Neural cell (in vitro differentiated cells): ENCODE data around the gene ATF6B. TPM values are rescaled to one million over a fixed set of nuclear protein-coding genes. Genes with fewer than 3 reads are reported as not detected.
"Not testable (repeated sequence)": the region's sequence is repeated elsewhere in the genome, so short reads cannot be mapped to it uniquely, and the experiment has no call there.

Source experiments
- H2AFZ ChIP-seq: fragments of 200-600, 300-800 bp; sonication (generic), shearing (Covaris generic); 2 replicates; pipeline ENCODE4 v1.6.0; 2014; ENCODE audit warnings: low read depth, mild to moderate bottlenecking, antibody characterized with exemption, low read length, moderate library complexity
- H3F3A ChIP-seq: fragments of 200-600 bp; shearing (Covaris generic); 2 replicates; pipeline ENCODE4 v1.6.1; 2016; ENCODE audit warnings: mild to moderate bottlenecking, moderate library complexity, mixed read lengths, antibody characterized with exemption, low read length; ENCODE audit not compliant: insufficient read depth, poor library complexity, severe bottlenecking
- H3K27ac ChIP-seq: fragments of 200-600, 300-800 bp; sonication (generic), shearing (Covaris generic); 2 replicates; pipeline ENCODE4 v1.5.1; 2014; ENCODE audit warnings: mild to moderate bottlenecking, low read length, moderate library complexity
- H3K27me3 ChIP-seq: fragments of 300-800, 200-600 bp; sonication (generic), shearing (Covaris generic); 2 replicates; pipeline ENCODE4 v1.6.0; 2014; ENCODE audit warnings: mild to moderate bottlenecking, low read depth, low read length, moderate library complexity; ENCODE audit not compliant: insufficient read depth
- H3K36me3 ChIP-seq: fragments of 300-800, 200-600 bp; sonication (generic), shearing (Covaris generic); 2 replicates; pipeline ENCODE4 v1.5.1; 2014; ENCODE audit warnings: mild to moderate bottlenecking, antibody characterized with exemption, low read length, moderate library complexity; ENCODE audit not compliant: insufficient read depth
- H3K4me2 ChIP-seq: fragments of 300-800, 200-600 bp; sonication (generic), shearing (Covaris generic); 2 replicates; pipeline ENCODE4 v1.6.0; 2014; ENCODE audit warnings: mild to moderate bottlenecking, low read length
- H3K4me3 ChIP-seq: fragments of 300-800, 200-600 bp; sonication (generic), shearing (Covaris generic); 2 replicates; pipeline ENCODE4 v1.5.1; 2014; ENCODE audit warnings: mild to moderate bottlenecking, low read length, moderate library complexity
- H3K79me2 ChIP-seq: fragments of 200-600 bp; shearing (Covaris generic); replicated peaks from 2 replicates; pipeline ENCODE4 v1.6.0; 2014; ENCODE audit warnings: mild to moderate bottlenecking, low read length, moderate library complexity; ENCODE audit not compliant: insufficient read depth
- H3K9ac ChIP-seq: fragments of 300-800, 200-600 bp; sonication (generic), shearing (Covaris generic); 2 replicates; pipeline ENCODE4 v1.6.1; 2016; ENCODE audit warnings: mild to moderate bottlenecking, low read length, mixed read lengths
- H3K9me2 ChIP-seq: fragments of 200-600 bp; shearing (Covaris generic); 2 replicates; pipeline ENCODE4 v1.6.1; 2016; ENCODE audit warnings: mild to moderate bottlenecking, low read length, mixed read lengths; ENCODE audit not compliant: insufficient read depth
- H3K9me3 ChIP-seq: fragments of 200-600, 300-800 bp; sonication (generic), shearing (Covaris generic); 2 replicates; pipeline ENCODE4 v1.6.1; 2016; ENCODE audit warnings: mild to moderate bottlenecking, mixed run types, low read length, moderate library complexity, mixed read lengths
- H4K20me1 ChIP-seq: fragments of 200-600 bp; shearing (Covaris generic); 2 replicates; pipeline ENCODE4 v1.6.1; 2016; ENCODE audit warnings: mild to moderate bottlenecking, mixed run types; ENCODE audit not compliant: insufficient read depth
- EP300 ChIP-seq: fragments of 450-650 bp; conservative IDR thresholded peaks from 2 replicates; pipeline ENCODE4 v1.6.1; 2014; ENCODE audit warnings: antibody characterized with exemption, mild to moderate bottlenecking, moderate library complexity; ENCODE audit not compliant: poor library complexity, severe bottlenecking
- EZH2 ChIP-seq: fragments of 200-600, 300-800 bp; shearing (Covaris generic), sonication (generic); IDR thresholded peaks from 2 replicates; pipeline ENCODE4 v1.6.1; 2014; ENCODE audit warnings: antibody characterized with exemption, low read length, borderline replicate concordance, mild to moderate bottlenecking; ENCODE audit not compliant: insufficient read depth, poor library complexity, severe bottlenecking
- MXI1 ChIP-seq: fragments of 450-650 bp; conservative IDR thresholded peaks from 2 replicates; pipeline ENCODE4 v1.6.1; 2014; ENCODE audit warnings: antibody characterized with exemption, mild to moderate bottlenecking; ENCODE audit not compliant: poor library complexity, severe bottlenecking
- POLR2AphosphoS5 ChIP-seq: IDR thresholded peaks from 2 replicates; pipeline ENCODE4 v1.6.1; 2012
- RAD21 ChIP-seq: fragments of 450-650 bp; conservative IDR thresholded peaks from 2 replicates; pipeline ENCODE4 v1.6.1; 2014; ENCODE audit warnings: antibody characterized with exemption, mild to moderate bottlenecking, moderate library complexity
- SMC3 ChIP-seq: fragments of 450-650 bp; conservative IDR thresholded peaks from 2 replicates; pipeline ENCODE4 v1.6.1; 2014; ENCODE audit warnings: antibody characterized with exemption, mild to moderate bottlenecking, moderate library complexity; ENCODE audit not compliant: poor library complexity
- TAF1 ChIP-seq: IDR thresholded peaks from 2 replicates; pipeline ENCODE4 v1.6.1; 2012; ENCODE audit warnings: low read depth
- polyA plus RNA-seq: library from polyadenylated mRNA; depleted of rRNA; stranded (reverse); fragments of >200 nt; gene quantifications from 2 replicates; pipeline ENCODE4 v1.2.3, GENCODE V29; 2014
- small RNA-seq, 3 experiments: library from RNA; depleted of rRNA; stranded (forward); fragments of <200 nt; gene quantifications; one replicate each; pipeline ENCODE3, GENCODE V24; 2012
- TF ChIP-seq, protein P1 (sequence below): IDR thresholded peaks from 2 replicates; pipeline ENCODE4 v1.6.1; 2012; ENCODE audit warnings: borderline replicate concordance
- TF ChIP-seq, protein P2 (sequence below): fragments of 450-650 bp; IDR thresholded peaks from 2 replicates; pipeline ENCODE4 v1.5.1; 2014; ENCODE audit warnings: antibody characterized with exemption, mild to moderate bottlenecking, moderate library complexity; ENCODE audit not compliant: poor library complexity, severe bottlenecking

ATF6B gene
- polyA plus RNA-seq, 1 donor from 2014 or later = 44.3 TPM

DNA sequence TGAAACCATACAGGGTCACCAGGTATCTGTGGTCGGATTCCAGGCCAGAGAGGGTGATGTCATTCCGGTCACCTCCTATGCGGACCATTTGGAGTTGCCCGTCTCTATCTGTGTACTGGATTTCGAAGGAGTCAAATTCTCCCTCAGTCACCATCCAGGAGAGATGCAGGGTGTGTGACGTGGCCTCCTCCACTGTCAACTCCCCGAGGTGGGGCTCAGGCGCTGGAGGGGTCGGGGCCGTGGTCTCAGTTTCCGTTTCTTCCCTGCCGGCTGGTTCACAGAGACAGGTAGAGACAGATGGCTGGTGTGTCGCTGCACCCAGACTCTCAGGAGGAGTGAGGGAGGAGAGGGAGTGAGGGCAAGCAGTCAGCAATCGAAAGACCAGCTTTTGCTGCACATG lies 59.2 kb downstream of the ATF6B start:
- no peaks in the 10 kb centered on the region for H3K79me2 ChIP-seq
- H3K9me2 ChIP-seq = no peaks in the 10 kb centered on the region
- no peaks in the 10 kb centered on the region for H3F3A ChIP-seq
- H2AFZ ChIP-seq = no peak overlapping the region
- no peak overlapping the region for H3K4me2 ChIP-seq
- no peaks in the 10 kb centered on the region for H3K36me3 ChIP-seq
- H3K9ac ChIP-seq = no peak overlapping the region
- no peak overlapping the region for H3K27ac ChIP-seq
- TF ChIP-seq SMC3 (no peak), MXI1 (no peak), EP300 (no peak), EZH2 (no peak), POLR2AphosphoS5 (no peak), TAF1 (no peak), RAD21 (no peak)
- TF ChIP-seq, protein P1, sequence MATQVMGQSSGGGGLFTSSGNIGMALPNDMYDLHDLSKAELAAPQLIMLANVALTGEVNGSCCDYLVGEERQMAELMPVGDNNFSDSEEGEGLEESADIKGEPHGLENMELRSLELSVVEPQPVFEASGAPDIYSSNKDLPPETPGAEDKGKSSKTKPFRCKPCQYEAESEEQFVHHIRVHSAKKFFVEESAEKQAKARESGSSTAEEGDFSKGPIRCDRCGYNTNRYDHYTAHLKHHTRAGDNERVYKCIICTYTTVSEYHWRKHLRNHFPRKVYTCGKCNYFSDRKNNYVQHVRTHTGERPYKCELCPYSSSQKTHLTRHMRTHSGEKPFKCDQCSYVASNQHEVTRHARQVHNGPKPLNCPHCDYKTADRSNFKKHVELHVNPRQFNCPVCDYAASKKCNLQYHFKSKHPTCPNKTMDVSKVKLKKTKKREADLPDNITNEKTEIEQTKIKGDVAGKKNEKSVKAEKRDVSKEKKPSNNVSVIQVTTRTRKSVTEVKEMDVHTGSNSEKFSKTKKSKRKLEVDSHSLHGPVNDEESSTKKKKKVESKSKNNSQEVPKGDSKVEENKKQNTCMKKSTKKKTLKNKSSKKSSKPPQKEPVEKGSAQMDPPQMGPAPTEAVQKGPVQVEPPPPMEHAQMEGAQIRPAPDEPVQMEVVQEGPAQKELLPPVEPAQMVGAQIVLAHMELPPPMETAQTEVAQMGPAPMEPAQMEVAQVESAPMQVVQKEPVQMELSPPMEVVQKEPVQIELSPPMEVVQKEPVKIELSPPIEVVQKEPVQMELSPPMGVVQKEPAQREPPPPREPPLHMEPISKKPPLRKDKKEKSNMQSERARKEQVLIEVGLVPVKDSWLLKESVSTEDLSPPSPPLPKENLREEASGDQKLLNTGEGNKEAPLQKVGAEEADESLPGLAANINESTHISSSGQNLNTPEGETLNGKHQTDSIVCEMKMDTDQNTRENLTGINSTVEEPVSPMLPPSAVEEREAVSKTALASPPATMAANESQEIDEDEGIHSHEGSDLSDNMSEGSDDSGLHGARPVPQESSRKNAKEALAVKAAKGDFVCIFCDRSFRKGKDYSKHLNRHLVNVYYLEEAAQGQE = no peak
- TF ChIP-seq, protein P2, sequence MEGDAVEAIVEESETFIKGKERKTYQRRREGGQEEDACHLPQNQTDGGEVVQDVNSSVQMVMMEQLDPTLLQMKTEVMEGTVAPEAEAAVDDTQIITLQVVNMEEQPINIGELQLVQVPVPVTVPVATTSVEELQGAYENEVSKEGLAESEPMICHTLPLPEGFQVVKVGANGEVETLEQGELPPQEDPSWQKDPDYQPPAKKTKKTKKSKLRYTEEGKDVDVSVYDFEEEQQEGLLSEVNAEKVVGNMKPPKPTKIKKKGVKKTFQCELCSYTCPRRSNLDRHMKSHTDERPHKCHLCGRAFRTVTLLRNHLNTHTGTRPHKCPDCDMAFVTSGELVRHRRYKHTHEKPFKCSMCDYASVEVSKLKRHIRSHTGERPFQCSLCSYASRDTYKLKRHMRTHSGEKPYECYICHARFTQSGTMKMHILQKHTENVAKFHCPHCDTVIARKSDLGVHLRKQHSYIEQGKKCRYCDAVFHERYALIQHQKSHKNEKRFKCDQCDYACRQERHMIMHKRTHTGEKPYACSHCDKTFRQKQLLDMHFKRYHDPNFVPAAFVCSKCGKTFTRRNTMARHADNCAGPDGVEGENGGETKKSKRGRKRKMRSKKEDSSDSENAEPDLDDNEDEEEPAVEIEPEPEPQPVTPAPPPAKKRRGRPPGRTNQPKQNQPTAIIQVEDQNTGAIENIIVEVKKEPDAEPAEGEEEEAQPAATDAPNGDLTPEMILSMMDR = no peak
- H3K9me3 ChIP-seq = no peaks in the 10 kb centered on the region
- H3K4me3 ChIP-seq = no peak overlapping the region
- no peaks in the 10 kb centered on the region for H4K20me1 ChIP-seq
- H3K27me3 ChIP-seq = no peaks in the 10 kb centered on the region

DNA sequence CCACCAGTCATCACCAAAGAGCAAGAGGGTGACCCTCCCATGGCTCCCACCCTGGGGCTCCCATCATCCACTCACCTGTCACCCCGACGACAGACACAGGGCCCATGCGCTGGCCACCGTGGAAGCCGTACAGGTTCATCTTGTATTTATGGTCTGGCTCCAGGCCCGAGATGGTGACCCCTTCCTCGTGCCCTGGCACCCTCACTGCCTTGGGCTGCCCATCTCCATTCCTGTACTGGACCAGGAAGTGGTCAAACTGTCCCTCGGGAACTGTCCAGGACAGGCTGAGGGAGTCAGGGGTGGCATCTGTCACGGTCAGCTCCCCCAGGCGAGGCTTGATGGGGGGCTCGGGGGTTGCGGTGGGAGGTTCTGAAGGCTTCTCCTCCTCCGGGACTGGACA lies 59.7 kb downstream of the ATF6B start:
- H3K9ac ChIP-seq, H3F3A ChIP-seq, H3K4me3 ChIP-seq: not testable (repeated sequence)

DNA sequence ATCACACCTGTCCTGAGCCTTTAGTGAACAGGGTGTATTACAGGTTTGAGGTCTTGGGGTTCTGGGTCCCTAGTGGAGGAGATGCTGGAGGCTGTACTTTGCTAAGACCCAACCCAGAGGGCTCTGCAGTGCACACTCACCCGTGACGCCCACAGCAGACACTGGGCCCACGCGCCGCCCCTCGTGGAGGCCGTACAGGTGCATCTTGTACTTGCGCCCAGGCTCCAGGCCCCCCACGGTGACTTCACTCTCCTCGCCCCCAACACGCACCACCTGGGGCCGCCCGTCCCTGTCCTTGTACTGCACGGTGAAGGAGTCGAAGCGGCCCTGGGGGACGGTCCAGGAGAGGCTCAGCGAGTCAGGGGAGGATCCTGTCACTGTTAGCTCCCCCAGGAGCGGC lies 60.5 kb downstream of the ATF6B start:
- H3K9me2 ChIP-seq, H3K9ac ChIP-seq, H3K4me2 ChIP-seq, H3K36me3 ChIP-seq, H3K27ac ChIP-seq, H3K4me3 ChIP-seq, H3F3A ChIP-seq, H4K20me1 ChIP-seq, H3K27me3 ChIP-seq, H2AFZ ChIP-seq, H3K79me2 ChIP-seq, H3K9me3 ChIP-seq: not testable (repeated sequence)

More for the DNA sequence above, 59.7 kb downstream of the ATF6B start:
- H3K36me3 ChIP-seq, H3K9me3 ChIP-seq, H3K4me2 ChIP-seq, H3K79me2 ChIP-seq, H3K9me2 ChIP-seq, H4K20me1 ChIP-seq, H2AFZ ChIP-seq, H3K27me3 ChIP-seq, H3K27ac ChIP-seq: not testable (repeated sequence)

Small RNA genes lying within 50 kb of the gene (small RNA-seq; reads per million reads assigned to genes)
- 0 reads per million in 3 experiments for gene RNA5SP206

Other genes starting within 250 kb of the ATF6B start
- 0.09 and 0.46 TPM in 2 replicates for gene SLC44A4, start 249.2 kb downstream of the ATF6B start, polyA plus RNA-seq
- gene EHMT2, start 230.5 kb downstream of the ATF6B start, polyA plus RNA-seq = 102 and 121 TPM in 2 replicates
- 19.2 and 21.4 TPM in 2 replicates for gene ZBTB12, start 226.2 kb downstream of the ATF6B start, polyA plus RNA-seq
- 1.2 and 1.5 TPM in 2 replicates for gene C2, start 200.5 kb downstream of the ATF6B start, polyA plus RNA-seq
- 0.97 TPM in 1 of 2 replicates, not detected in the other for gene CFB, start 182.2 kb downstream of the ATF6B start, polyA plus RNA-seq
- gene NELFE, start 169.3 kb downstream of the ATF6B start, polyA plus RNA-seq = 103 and 117 TPM in 2 replicates
- 48.2 and 51.7 TPM in 2 replicates for gene SKIC2, start 169.1 kb downstream of the ATF6B start, polyA plus RNA-seq
- gene DXO, start 156.1 kb downstream of the ATF6B start, polyA plus RNA-seq = 20.0 and 29.2 TPM in 2 replicates
- gene C4A, start 146.2 kb downstream of the ATF6B start, polyA plus RNA-seq = 4.4 and 7.2 TPM in 2 replicates
- gene C4B, start 113.5 kb downstream of the ATF6B start, polyA plus RNA-seq = 4.4 and 4.6 TPM in 2 replicates
- 1.9 and 4.5 TPM in 2 replicates for gene CYP21A2, start 89.8 kb downstream of the ATF6B start, polyA plus RNA-seq
- gene TNXB, start 18.9 kb downstream of the ATF6B start, polyA plus RNA-seq = 3.3 and 3.6 TPM in 2 replicates
- 8.6 and 10.9 TPM in 2 replicates for gene FKBPL, start 2.0 kb upstream of the ATF6B start, polyA plus RNA-seq
- gene PRRT1, start 23.7 kb upstream of the ATF6B start, polyA plus RNA-seq = 0.22 TPM in 1 of 2 replicates, not detected in the other
- gene PPT2, start 25.9 kb upstream of the ATF6B start, polyA plus RNA-seq = 53.5 and 330 TPM in 2 replicates
- 22.1 and 22.4 TPM in 2 replicates for gene EGFL8, start 36.3 kb upstream of the ATF6B start, polyA plus RNA-seq
- 24.7 and 28.4 TPM in 2 replicates for gene AGPAT1, start 47.8 kb upstream of the ATF6B start, polyA plus RNA-seq
- 342 and 369 TPM in 2 replicates for gene RNF5, start 50.2 kb upstream of the ATF6B start, polyA plus RNA-seq
- gene AGER, start 56.0 kb upstream of the ATF6B start, polyA plus RNA-seq = 7.2 and 7.5 TPM in 2 replicates
- gene PBX2, start 62.0 kb upstream of the ATF6B start, polyA plus RNA-seq = 53.2 and 78.7 TPM in 2 replicates
- 0.88 and 1.2 TPM in 2 replicates for gene GPSM3, start 64.4 kb upstream of the ATF6B start, polyA plus RNA-seq
- 5.5 and 5.7 TPM in 2 replicates for gene NOTCH4, start 95.8 kb upstream of the ATF6B start, polyA plus RNA-seq
- gene TSBP1, start 243.7 kb upstream of the ATF6B start, polyA plus RNA-seq = not detected in 2 replicates